NCI-H82 (cell line): Measurements from ENCODE around the gene ANKRD55.
"Not testable (repeated sequence)": the region's sequence is repeated elsewhere in the genome, so short reads cannot be mapped to it uniquely, and the experiment has no call there.

Experiments
- DNase-seq: peaks from one replicate; lab custom pipeline; 2025; lab: John Stamatoyannopoulos, UW

The ANKRD55 gene

DNA sequence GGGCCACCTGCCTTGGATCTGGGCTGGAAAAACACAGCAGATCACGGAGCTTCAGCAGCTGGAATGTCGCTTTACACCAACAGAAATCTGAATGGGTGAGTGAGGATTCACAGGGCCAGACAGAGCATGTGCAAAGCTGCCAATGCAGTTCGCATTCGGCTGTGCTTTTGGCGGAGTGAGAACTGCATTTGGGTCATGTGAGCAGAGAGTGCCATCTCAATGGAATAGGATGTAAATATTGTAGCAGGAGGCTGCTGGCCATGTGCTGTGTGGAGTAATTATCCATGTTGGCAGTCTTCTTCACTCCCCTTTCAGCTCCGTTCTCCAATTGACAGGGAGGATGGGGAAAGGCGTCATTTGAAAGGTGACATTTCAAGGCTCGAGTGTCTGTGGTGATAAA is at the start of gene ANKRD55:
Gene ANKRD55 (minus strand): TSS at position 101 of the 400 bp plus-strand sequence. CDS start 417 bp downstream, outside the sequence.
- no peak for DNase-seq

DNA sequence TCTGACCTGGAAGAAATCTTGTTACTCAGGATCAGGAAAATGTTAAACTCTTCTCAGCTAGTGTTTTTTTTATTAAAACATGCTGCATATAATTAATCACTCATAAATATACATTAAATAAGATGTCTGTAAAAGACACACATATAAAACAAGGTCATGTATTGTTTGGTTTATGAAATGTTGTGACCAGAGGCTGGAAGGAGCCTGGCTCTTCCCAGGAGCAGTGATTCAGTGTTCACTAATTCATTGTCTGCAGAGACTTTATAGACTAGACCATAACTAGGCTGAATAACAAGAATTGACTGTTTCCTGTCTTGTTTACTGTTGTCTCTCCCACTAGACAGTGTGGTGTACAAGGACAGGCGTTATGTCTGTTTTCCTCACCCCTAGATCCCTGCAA is 49.1 kb upstream of the ANKRD55 start:
- DNase-seq: no peak

DNA sequence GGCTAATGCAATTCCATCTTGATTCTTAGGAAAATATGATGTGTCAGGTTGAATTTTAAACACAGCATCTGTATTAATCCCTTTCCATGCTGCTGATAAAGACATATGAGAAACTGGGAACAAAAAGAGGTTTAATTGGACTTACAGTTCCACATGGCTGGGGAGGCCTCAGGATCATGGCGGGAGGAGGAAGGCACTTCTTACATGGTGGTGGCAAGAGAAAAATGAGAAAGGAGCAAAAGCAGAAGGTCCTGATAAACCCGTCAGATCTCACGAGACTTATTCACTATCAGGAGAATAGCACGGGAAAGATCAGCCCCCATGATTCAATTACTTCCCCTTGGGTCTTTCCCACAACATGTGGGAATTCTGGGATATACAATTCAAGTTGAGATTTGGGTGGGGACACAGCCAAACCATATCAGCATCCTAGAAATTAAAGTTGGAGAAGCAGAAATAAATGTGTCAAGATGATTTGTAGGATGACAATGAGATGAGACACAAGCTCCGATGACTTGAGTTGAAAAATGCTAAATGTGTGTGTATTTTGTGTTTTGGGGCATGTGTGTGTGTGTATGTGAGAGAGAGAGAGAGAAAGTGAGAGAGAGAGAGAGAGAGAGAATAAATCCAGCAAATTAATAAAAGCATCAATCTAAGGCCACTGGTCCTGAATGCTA is 48.5 kb upstream of the ANKRD55 start:
- DNase-seq: no peak

DNA sequence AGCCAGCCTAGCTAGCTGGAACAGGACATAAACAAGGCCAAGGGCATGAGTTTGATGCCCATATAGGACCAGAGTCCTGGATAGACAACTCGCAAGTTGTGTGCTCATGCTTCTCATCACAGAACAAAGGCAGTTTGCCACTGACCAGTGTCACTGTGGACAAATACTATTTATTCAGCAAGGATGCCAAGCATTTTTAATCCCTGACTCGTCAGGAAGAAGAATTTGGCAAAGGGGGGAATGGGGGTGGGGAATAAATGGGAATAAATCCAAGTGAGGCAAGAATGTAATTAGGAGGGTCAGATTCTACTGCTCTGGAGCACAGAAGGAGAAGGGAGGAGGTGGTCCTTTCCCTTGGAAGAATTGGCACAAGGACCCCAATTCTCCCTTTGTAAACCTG is 46.8 kb upstream of the ANKRD55 start:
- no peak for DNase-seq

DNA sequence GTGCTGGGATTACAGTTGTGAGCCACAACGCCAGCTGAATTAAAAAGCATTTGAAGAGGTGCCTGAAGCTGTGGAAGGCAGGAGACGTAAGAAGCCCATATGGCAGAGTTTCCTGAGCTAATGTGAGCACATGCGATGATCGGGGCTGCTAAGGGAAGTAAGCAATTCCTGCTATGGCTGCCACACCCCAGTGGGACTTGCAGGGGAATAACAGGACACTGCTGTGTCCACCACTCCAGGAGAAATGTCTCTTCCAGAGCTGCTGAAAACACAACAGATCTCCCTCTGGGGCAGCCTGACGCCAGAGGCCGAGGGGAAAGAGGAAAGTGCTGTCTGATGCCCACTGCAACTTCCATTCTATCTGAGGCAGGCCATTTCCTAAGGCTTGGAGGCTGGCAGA is 46.2 kb upstream of the ANKRD55 start:
- peak; percentile 4 for DNase-seq

DNA sequence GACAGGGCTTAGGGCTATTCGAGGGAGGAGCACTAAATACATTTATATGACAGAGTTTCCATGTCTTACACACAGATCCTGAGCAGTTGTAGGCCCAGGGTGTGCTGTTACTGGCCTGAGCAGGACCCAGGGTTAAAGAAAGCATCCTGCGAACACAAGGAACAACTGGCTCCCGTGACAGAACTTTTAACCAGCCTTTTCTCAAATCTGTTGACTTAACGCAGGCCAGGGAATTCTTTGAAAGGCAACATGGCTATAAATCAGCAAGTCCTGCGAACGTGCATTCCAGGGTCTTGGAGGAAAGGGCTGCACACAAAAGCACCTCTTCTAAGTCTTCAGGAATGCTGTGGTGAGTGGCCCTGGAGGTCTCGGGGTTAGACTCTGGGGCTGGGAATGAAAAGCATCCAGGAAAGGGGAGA is 45.2 kb upstream of the ANKRD55 start:
- no peak for DNase-seq

DNA sequence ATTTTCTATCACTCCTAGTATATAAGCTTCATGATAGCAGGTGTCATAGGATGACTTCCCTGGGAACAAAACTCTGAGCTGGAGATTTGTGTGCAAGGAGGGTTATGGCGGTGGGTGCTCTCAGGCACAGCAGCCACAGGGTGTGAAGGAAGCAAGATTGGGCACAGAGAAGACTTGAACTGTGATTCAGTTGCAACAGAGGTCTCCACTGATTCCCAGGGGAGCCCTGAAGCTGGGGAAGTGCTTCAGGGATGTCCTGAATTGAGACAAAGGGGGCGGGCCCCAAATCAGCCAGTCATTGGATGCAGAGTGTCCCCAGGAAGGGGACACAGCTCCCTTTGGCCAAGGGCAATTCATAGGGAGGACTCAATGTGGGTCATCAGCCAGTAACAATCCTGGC is 44.4 kb upstream of the ANKRD55 start:
- no peak for DNase-seq

DNA sequence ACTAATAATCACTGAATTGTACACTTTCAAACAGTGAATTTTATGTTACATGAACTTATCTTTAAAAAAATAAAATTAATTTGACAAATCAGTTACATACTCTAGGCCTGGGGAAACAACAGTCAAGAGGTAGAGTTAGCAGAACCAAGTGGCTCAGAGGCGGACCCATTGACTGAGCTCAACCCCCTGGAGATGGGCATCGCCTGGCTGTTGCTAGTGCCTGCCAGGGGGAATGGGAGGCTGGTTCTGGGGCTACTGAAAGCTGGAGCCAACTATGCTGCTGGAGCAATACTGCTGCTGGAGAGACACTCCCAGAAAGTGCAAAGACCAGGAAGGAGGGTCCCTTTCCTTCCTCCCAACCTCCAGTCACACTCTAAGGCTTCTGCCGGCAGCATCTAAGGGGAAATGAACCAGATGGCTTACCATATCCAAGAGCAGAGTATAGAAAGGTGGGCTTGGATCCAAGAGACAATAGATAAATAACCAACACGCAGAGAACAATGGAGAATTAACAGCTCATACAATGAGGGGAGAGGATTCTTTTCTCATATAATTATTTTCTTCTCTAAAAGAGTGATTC is 40.3 kb upstream of the ANKRD55 start:
- peak; percentile 2 for DNase-seq

DNA sequence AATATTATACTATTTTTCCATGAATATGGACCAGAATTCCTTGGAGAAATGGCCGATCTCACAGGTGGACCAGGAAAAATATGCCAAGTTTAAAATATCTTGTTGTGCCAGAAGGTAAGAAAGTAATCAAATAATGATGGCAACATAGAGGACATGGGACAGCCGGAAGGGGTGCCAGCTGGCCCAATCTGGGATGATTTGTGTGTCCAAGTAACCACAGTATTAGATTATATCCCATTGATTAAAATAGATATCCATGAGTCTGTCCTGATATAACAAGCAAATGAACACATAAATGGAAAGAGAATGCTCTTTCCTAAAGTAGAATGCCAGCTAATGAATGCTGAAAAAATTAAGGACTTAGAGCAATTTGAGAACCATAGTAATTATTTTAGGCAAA is 39.6 kb upstream of the ANKRD55 start:
- peak; percentile 1 for DNase-seq

DNA sequence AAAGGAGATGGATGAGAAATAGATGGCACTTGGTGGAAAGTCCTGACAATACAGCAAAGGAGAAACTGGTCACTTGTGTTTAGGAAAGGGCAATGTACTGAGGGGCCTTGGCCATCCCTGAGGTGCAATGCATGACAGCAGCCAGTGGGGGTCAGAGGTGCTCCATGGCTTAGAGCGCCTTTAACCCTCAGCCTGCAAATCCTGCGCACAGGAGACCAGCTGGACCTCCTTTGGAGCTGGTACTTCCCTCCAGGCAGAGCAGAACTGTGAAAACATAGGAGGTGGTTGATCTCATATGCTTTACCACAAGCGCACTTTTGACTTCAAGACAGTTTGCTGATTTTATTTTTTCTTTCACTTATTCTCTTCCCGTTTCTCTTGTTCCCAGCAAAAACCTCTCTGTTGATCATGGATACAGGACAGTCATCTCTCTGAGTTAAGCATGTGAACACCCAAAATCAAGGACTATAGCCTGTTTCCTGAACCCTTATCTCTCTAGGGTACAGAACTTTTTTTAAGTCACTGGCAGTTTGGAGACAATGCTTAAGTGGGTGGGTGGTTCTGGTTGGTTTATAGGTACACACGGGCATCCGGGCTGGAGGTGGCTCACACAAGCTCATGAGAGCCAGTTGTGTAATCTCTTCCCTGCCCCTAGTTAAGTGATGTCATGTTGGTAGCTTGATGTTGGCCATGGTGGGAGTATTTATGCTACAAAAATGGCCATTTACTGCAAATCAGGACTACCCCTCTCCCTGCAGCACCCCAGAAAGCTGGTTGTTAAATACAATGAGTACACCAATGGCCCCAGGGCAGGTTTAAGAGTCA is 37.6 kb upstream of the ANKRD55 start:
- DNase-seq: peak; percentile 88

DNA sequence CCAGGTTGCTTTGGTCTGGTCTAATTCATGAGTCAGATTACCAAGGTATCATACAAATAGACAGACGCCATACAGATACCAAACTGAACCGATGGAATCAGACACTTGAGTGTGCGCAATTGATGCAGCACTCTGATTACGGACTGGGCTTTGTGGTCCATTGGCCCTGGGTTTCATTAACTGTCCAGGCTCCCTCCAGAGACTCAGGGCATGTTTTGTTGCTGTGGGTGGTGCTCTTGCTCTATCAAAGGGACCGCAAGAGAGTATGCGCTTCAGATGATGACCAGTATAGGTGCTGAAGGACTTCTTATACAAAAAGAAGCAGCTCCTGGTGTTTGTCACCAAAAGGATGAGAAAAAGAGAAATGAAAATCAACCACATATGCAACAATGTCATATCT is 36.9 kb upstream of the ANKRD55 start:
- peak; percentile 38 for DNase-seq

DNA sequence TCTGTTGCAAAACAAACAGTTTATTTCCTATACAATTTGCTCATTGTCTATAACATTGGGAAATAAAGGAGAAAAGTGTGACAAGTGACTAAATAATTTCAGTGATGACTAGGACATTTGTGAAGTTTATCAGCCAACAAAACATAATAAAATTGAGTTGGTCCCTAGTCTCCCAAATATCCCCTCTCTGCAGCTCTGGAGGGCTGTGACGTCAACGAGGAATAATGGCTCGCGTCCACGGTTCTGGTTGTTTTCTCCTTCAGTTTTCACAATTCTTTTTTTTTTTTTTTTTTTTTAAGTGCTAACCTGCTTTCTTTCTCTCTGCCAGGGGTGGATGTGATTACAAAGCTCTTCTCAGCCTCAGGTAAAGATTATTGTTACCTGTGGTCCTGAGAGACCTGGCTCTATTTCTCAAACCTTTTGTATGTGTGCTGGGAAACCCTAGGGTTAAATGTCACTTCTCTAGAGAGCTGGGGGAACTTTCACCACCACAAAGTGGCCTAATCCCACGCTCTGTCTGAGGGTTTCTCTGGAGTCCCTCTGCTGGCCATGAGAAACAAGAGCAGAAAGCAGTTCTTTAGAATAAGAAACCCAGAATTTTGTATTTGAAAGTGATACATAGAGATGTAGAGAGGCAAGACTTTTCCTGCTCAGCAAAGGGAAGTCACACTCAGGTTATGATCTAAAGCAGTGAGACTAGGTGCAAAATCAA is 36.2 kb upstream of the ANKRD55 start:
- DNase-seq: peak; percentile 57

DNA sequence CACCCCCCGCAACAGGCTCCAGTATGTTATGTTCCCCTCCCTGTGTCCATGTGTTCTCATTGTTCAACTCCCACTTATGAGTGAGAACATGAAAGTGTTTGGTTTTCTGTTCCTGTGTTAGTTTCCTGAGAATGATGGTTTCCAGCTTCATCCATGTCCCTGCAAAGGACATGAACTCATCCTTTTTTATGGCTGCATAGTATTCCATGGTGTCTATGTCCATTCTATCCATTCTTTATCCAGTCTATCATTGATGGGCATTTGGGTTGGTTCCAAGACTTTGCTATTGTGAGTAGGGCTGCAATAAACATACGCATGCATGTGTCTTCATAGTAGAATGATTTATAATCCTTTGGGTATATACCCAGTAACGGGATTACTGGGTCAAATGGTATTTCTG is 35.6 kb upstream of the ANKRD55 start:
- DNase-seq: not testable (repeated sequence)

DNA sequence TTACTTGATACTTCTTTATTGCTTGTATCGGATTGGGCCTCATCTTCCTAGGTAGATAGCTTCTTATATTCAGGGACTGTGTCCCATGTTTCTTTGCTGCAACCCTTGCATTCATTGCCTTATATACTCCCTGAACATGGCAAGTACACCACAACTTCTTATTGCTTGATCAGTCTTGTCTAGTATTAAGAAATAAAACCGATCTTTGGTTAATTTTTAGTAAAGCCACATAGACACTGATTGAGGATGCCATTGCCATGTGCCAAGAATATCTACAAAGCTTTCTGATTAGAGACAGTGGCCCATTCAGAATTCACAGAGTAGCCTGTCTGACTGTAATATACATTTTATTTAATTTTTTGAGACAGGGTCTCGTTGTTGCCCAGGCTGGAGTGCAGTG is 34.7 kb upstream of the ANKRD55 start:
- DNase-seq: no peak

DNA sequence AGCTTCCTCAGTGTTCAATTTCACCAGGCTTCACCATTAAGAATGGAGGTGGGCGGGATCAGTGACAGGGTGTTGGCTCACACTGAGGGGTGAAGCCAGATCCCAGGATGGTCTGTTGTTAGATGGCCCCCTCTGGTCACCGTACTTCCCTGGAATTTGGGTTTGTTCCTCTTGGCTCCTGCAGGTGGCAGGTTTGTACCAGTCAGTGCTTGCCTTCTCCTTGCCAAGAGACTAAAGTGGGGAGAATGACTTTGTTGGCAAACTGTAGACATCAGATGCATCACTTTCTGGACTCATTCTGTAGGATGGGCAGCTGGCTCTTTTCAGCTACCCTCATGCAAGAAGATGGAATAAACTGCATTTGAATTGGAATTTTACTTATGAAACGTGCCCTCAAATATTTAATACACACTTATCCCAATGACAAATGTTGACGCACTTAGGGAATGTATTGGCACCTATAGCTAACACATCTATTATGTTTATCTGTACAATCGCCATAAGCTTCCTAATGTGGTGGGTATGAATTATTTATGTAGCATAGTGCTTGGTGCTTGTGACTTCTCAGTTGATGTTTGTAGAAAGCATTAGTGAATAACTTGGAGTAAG is 31.4 kb upstream of the ANKRD55 start:
- DNase-seq: peak; percentile 68

DNA sequence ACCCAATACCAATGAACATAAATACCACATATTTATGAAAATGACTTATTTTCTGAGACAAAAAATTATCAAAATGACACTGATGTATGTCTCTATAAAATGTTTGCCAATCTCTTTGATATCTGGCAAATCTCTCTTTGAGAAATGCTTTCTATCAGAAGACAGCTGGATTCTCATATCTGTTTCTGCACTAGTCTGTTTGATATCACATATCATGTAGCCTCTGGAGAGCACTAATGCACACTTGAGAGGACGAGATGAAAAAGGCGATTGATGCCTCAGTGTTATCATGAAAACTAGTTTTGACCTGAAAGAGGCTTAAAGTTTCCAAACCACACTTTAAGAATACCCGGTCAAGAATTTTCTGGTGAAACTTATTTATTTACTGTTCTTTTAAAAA is 29.1 kb upstream of the ANKRD55 start:
- DNase-seq: no peak

DNA sequence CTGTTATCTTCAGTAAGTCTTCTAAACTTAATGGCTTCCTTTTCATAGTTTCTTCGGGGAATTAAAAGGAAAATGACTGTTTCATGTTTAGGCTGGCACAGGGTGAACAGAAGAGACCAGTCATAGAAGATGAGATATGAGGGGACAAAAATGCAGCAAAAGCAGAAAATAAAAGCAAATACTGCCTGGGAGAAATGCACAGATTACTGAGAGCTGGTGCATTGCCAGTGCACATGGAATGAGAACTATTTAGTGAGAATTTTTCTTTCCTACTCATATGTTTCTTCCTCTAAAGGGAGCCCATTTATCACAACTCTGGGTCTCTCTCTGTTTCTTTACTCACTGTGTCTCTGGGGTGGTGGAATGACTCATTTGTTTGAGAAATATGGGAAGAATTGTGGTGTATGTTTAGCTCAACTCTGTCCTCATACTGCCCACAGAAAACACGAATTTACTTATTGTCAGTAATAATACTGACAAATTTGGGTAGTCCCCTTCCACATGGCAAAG is 25.9 kb upstream of the ANKRD55 start:
- DNase-seq: no peak

DNA sequence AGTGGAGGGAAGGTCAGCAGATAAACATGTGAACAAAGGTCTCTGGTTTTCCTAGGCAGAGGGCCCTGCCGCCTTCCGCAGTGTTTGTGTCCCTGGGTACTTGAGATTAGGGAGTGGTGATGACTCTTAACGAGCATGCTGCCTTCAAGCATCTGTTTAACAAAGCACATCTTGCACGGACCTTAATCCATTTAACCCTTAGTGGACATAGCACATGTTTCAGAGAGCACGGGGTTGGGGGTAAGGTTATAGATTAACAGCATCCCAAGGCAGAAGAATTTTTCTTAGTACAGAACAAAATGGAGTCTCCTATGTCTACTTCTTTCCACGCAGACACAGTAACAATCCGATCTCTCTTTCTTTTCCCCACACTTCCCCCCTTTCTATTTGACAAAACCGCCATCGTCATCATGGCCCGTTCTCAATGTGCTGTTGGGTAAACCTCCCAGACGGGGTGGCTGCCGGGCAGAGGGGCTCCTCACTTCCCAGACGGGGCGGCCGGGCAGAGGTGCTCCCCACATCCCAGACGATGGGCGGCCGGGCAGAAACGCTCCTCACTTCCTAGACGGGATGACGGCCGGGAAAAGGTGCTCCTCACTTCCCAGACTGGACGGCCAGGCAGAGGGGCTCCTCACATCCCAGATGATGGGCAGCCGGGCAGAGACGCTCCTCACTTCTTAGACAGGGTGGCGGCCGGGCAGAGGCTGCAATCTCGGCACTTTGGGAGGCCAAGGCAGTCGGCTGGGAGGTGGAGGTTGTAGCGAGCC is 24.8 kb upstream of the ANKRD55 start:
- peak; percentile 17 for DNase-seq

DNA sequence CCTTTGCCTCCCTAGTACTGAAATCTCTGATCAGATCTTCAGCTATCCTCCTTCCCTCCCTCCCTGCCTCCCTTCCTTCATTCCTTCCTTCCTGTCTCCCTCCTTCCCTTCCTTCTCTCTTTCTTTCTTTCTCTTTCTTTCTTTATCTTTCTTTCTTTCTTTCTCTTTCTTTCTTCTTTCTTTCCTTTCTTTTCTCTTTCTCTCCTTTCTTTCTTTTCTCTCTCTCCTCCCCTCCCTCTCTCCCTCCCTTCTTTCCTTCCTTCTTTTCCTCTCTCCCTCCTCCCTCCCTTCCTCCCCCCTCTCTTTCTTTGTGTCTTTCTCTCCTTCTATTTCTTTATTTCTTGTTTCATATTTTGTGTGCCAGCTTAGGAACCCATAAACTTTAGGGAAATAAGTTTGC is 23.9 kb upstream of the ANKRD55 start:
- no peak for DNase-seq

DNA sequence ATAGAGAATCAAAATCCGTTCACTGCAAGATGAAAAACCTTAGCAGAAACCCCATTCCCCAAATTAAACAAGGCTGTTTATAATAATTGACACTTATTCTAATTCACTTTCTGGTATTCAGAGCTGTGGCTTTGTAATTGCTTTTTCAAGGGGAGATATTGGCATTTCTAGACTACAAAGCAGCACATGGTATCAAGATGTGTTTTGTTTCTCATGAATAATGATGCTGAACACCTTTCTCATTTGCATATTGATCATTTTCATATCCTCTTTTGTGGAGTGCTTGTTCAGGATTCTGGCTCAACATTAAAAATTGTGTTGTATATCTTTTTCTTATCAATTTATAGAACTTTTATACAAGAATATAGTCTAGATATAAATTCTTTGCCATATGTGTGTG is 22.4 kb upstream of the ANKRD55 start:
- DNase-seq: no peak

DNA sequence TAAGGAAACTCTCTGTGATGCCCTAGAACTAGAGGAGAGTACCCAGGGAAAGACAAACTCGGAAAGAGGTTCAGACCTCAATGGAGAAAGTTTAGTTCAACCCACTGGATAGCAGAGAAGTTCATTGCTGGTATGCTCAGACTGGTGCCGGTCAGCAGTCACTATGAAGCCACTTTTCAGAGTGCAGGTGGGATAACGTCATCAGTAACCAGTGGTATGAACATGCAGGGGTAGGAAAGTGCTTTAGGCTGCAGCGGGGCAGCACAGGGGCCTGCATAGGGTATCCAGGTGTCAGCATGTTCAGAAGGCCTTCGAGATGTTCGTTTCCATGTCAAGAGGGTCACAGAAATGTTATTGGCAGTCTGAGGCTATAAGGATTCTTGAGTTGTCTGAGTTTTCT is 20.8 kb upstream of the ANKRD55 start:
- DNase-seq: no peak
